Measurements from ENCODE around the gene MPEG1. TPM values are rescaled to one million over a fixed set of nuclear protein-coding genes. Genes with fewer than 3 reads are reported as not detected.

MPEG1 gene
- total and polyA plus RNA-seq, 8 donors = 1.4 to 18.4 (median 5.3) TPM; not detected in 1

- TF ChIP-seq POLR2AphosphoS5 (IDR thresholded peaks at IDR 0.05) = no peak
- no peak for TF ChIP-seq CTCF (IDR thresholded peaks at IDR 0.05)
- no peak for TF ChIP-seq POLR2A (IDR thresholded peaks at IDR 0.05)
- TF ChIP-seq EP300 (IDR thresholded peaks at IDR 0.05) = no peak
- Histone ChIP-seq H3K9me3 (no peaks in the 10 kb centered on the region), H3K4me1 (peaks cover 3 to 38% (median 11%) of the 10 kb centered on the region in 4 donors), H3K27ac (peak overlapping the region in 4 of 5 donors; percentile 48 to 84 (median 72)), H3K4me3 (no peak overlapping the region), H3K36me3 (no peaks in the 10 kb centered on the region), H3K27me3 (no peaks in the 10 kb centered on the region)
- DNase-seq = no peak
- intact Hi-C loops (cut with DNase I; ENCODE audit: low total_unique reads) = no loop called here
- 56 to 74% (median 62%) methylated on average over 4 of the region's 4 CpGs for WGBS, 5 donors
Measured at GRCh38 chr11:59221441-59221840, 8.7 kb upstream of the MPEG1 start.

- H3K9me3 ChIP-seq = no peaks in the 10 kb centered on the region
- TF ChIP-seq POLR2AphosphoS5 (IDR thresholded peaks at IDR 0.05) = no peak
- TF ChIP-seq POLR2A (IDR thresholded peaks at IDR 0.05) = no peak
- no peak for TF ChIP-seq CTCF (IDR thresholded peaks at IDR 0.05)
- TF ChIP-seq EP300 (IDR thresholded peaks at IDR 0.05) = no peak
- no peak overlapping the region for H3K4me3 ChIP-seq
- WGBS, 5 donors = 77 to 82% (median 78%) methylated on average over 4 of the region's 4 CpGs
- peaks cover 0 to 43% (median 12%) of the 10 kb centered on the region in 4 donors for H3K4me1 ChIP-seq
- no peak for DNase-seq
- no peak overlapping the region for H3K27ac ChIP-seq
- intact Hi-C loops (cut with DNase I; ENCODE audit: low total_unique reads) = no loop called here
- no peaks in the 10 kb centered on the region for H3K36me3 ChIP-seq
- H3K27me3 ChIP-seq = no peaks in the 10 kb centered on the region
Measured at GRCh38 chr11:59219836-59220235, 7.1 kb upstream of the MPEG1 start.

GRCh38 chr11:59218893-59219292 is 6.2 kb upstream of the MPEG1 start:
- H3K27me3 ChIP-seq = no peaks in the 10 kb centered on the region
- no peaks in the 10 kb centered on the region for H3K36me3 ChIP-seq
- DNase-seq = no peak
- no peak for TF ChIP-seq EP300 (IDR thresholded peaks at IDR 0.05)
- TF ChIP-seq CTCF (IDR thresholded peaks at IDR 0.05) = no peak
- no peak for TF ChIP-seq POLR2AphosphoS5 (IDR thresholded peaks at IDR 0.05)
- no peak for TF ChIP-seq POLR2A (IDR thresholded peaks at IDR 0.05)
- no peak overlapping the region for H3K27ac ChIP-seq
- 51 to 60% (median 57%) methylated on average over 2 of the region's 2 CpGs for WGBS, 5 donors
- H3K4me3 ChIP-seq = no peak overlapping the region
- intact Hi-C loops (cut with DNase I; ENCODE audit: low total_unique reads) = no loop called here
- peaks cover 0 to 34% (median 11%) of the 10 kb centered on the region in 4 donors for H3K4me1 ChIP-seq
- no peaks in the 10 kb centered on the region for H3K9me3 ChIP-seq

GRCh38 chr11:59218319-59218718 is 5.6 kb upstream of the MPEG1 start:
- TF ChIP-seq POLR2A (IDR thresholded peaks at IDR 0.05) (no peak), POLR2AphosphoS5 (IDR thresholded peaks at IDR 0.05) (no peak), EP300 (IDR thresholded peaks at IDR 0.05) (no peak), CTCF (IDR thresholded peaks at IDR 0.05) (no peak)
- WGBS, 5 donors = 93 to 96% (median 95%) methylated on average over 4 of the region's 4 CpGs
- DNase-seq = no peak
- no peaks in the 10 kb centered on the region for H3K27me3 ChIP-seq
- peak overlapping the region in 3 of 5 donors; percentile 48 to 80 (median 57) for H3K27ac ChIP-seq
- H3K9me3 ChIP-seq = no peaks in the 10 kb centered on the region
- intact Hi-C loops (cut with DNase I; ENCODE audit: low total_unique reads) = no loop called here
- H3K4me1 ChIP-seq = peaks cover 0 to 29% (median 10%) of the 10 kb centered on the region in 4 donors
- H3K36me3 ChIP-seq = no peaks in the 10 kb centered on the region
- no peak overlapping the region for H3K4me3 ChIP-seq
